ENCODE measurements around the gene IGLON5. TPM values are rescaled to one million over a fixed set of nuclear protein-coding genes. Genes with fewer than 3 reads are reported as not detected.
A peak's percentile ranks its signal among the peaks of the same experiment; 100 is the strongest.

Gene IGLON5
- total RNA-seq, 2 experiments from 2014 or later = not detected

GRCh38 chr19:51337861-51338562 is 26.6 kb downstream of the IGLON5 start:
- Mint-ChIP-seq H3K36me3 (ENCODE audit: low read depth) (no peaks in the 10 kb centered on the region), H3K27me3 (peaks cover 8% of the 10 kb centered on the region), H3K4me1 (peaks cover 17% of the 10 kb centered on the region), H3K9me3 (no peaks in the 10 kb centered on the region), H3K4me3 (peak overlapping the region; percentile 79), H3K27ac (no peak overlapping the region)
- DNase-seq = no peak
- ChIA-PET POLR2A (no interaction called here), CTCF (interaction anchor here (0.8 to 2.0 kb wide), 2 partner anchors 52 to 101 kb away, joined by 4 read pairs; partner anchors contain the start of gene C19orf84)

GRCh38 chr19:51338563-51339312 is 27.3 kb downstream of the IGLON5 start:
- CTCF ChIA-PET = interaction anchor here (0.8 to 4.3 kb wide), 13 partner anchors 10 to 101 kb away, joined by 3 to 20 read pairs (median 4); partner anchors contain the start of genes C19orf84, ETFB and SIGLEC10

GRCh38 chr19:51339313-51339686 is 27.9 kb downstream of the IGLON5 start:
- CTCF ChIA-PET = interaction anchor here (0.8 to 4.3 kb wide), 15 partner anchors 11 to 175 kb away, joined by 3 to 20 read pairs (median 4); partner anchors contain the start of genes C19orf84, ETFB and SIGLEC10
- H3K27me3 Mint-ChIP-seq = peaks cover 8% of the 10 kb centered on the region
- H3K9me3 Mint-ChIP-seq = no peaks in the 10 kb centered on the region
- H3K4me1 Mint-ChIP-seq = peaks cover 17% of the 10 kb centered on the region
- POLR2A ChIA-PET = interaction anchor here (0.7 kb wide), 1 partner anchor 55 kb away, joined by 3 read pairs; no protein-coding TSS in a partner anchor
- H3K36me3 Mint-ChIP-seq (ENCODE audit: low read depth) = no peaks in the 10 kb centered on the region
- peak overlapping the region; percentile 68 for H3K27ac Mint-ChIP-seq
- no peak for DNase-seq
- H3K4me3 Mint-ChIP-seq = peak overlapping the region; percentile 79

More at GRCh38 chr19:51338563-51339312, 27.3 kb downstream of the IGLON5 start:
- H3K9me3 Mint-ChIP-seq = no peaks in the 10 kb centered on the region
- peak; percentile 90 for DNase-seq
- H3K36me3 Mint-ChIP-seq (ENCODE audit: low read depth) = no peaks in the 10 kb centered on the region
- peak overlapping the region; percentile 79 for H3K4me3 Mint-ChIP-seq
- H3K27me3 Mint-ChIP-seq = peaks cover 8% of the 10 kb centered on the region
- POLR2A ChIA-PET = no interaction called here
- H3K4me1 Mint-ChIP-seq = peaks cover 17% of the 10 kb centered on the region
- peak overlapping the region; percentile 68 for H3K27ac Mint-ChIP-seq

- Mint-ChIP-seq H3K27ac (peak overlapping the region; percentile 68), H3K4me3 (peak overlapping the region; percentile 79), H3K9me3 (no peaks in the 10 kb centered on the region), H3K27me3 (peaks cover 8% of the 10 kb centered on the region), H3K36me3 (ENCODE audit: low read depth) (peaks cover 4% of the 10 kb centered on the region), H3K4me1 (peaks cover 17% of the 10 kb centered on the region)
- POLR2A ChIA-PET = interaction anchor here (0.7 to 0.8 kb wide), 2 partner anchors 18 to 54 kb away, joined by 3 read pairs; no protein-coding TSS in a partner anchor
- peak; percentile 92 for DNase-seq
- CTCF ChIA-PET = interaction anchor here (0.6 to 4.3 kb wide), 17 partner anchors 11 to 175 kb away, joined by 3 to 20 read pairs (median 4); partner anchors contain the start of genes C19orf84, ETFB and SIGLEC10
These were observed 28.5 kb downstream of the IGLON5 start for GRCh38 chr19:51339687-51340656.

GRCh38 chr19:51341066-51341465 is 29.6 kb downstream of the IGLON5 start:
- ChIA-PET CTCF (interaction anchor here (1.0 to 4.3 kb wide), 8 partner anchors 12 to 101 kb away, joined by 3 to 20 read pairs (median 4); no protein-coding TSS in a partner anchor), POLR2A (interaction anchor here (0.6 to 0.8 kb wide), 2 partner anchors 17 to 79 kb away, joined by 3 read pairs; no protein-coding TSS in a partner anchor)
- Mint-ChIP-seq H3K27ac (no peak overlapping the region), H3K9me3 (no peaks in the 10 kb centered on the region), H3K4me3 (peak overlapping the region; percentile 37), H3K27me3 (peaks cover 8% of the 10 kb centered on the region), H3K4me1 (peaks cover 17% of the 10 kb centered on the region), H3K36me3 (ENCODE audit: low read depth) (peaks cover 7% of the 10 kb centered on the region)
- no peak for DNase-seq

GRCh38 chr19:51341976-51342580 is 30.6 kb downstream of the IGLON5 start, which contains the start of gene VSIG10L:
Gene VSIG10L, minus strand, starts transcription at chr19:51342139. Its CDS starts 15 bp downstream, at chr19:51342124.
- POLR2A ChIA-PET = interaction anchor here (0.6 kb wide), 1 partner anchor 78 kb away, joined by 3 read pairs; no protein-coding TSS in a partner anchor
- H3K27ac Mint-ChIP-seq = peak within 1 kb of the TSS; percentile 6
- CTCF ChIA-PET = interaction anchor here (1.2 to 4.3 kb wide), 6 partner anchors 11 to 97 kb away, joined by 3 to 20 read pairs (median 4); no protein-coding TSS in a partner anchor
- peaks cover 8% of the 10 kb centered on the region for H3K27me3 Mint-ChIP-seq
- H3K9me3 Mint-ChIP-seq = no peaks in the 10 kb centered on the region
- DNase-seq = no peak
- peaks cover 15% of the 10 kb centered on the region for H3K36me3 Mint-ChIP-seq (ENCODE audit: low read depth)
- H3K4me1 Mint-ChIP-seq = peaks cover 17% of the 10 kb centered on the region
- peak within 1 kb of the TSS; percentile 37 for H3K4me3 Mint-ChIP-seq

GRCh38 chr19:51342631-51343569 is 31.5 kb downstream of the IGLON5 start:
- peaks cover 8% of the 10 kb centered on the region for H3K27me3 Mint-ChIP-seq
- no peak for DNase-seq
- ChIA-PET CTCF (interaction anchor here (0.7 to 4.3 kb wide), 6 partner anchors 10 to 96 kb away, joined by 3 to 20 read pairs (median 3); no protein-coding TSS in a partner anchor), POLR2A (interaction anchor here (0.5 kb wide), 1 partner anchor 24 kb away, joined by 3 read pairs; no protein-coding TSS in a partner anchor)
- H3K36me3 Mint-ChIP-seq (ENCODE audit: low read depth) = peaks cover 18% of the 10 kb centered on the region
- no peak overlapping the region for H3K27ac Mint-ChIP-seq
- H3K4me1 Mint-ChIP-seq = peaks cover 17% of the 10 kb centered on the region
- H3K4me3 Mint-ChIP-seq = no peak overlapping the region
- no peaks in the 10 kb centered on the region for H3K9me3 Mint-ChIP-seq

- Mint-ChIP-seq H3K4me3 (no peak overlapping the region), H3K36me3 (ENCODE audit: low read depth) (peaks cover 18% of the 10 kb centered on the region), H3K27ac (no peak overlapping the region), H3K9me3 (no peaks in the 10 kb centered on the region), H3K4me1 (peaks cover 5% of the 10 kb centered on the region), H3K27me3 (peaks cover 6% of the 10 kb centered on the region)
- CTCF ChIA-PET = no interaction called here
- POLR2A ChIA-PET = no interaction called here
- no peak for DNase-seq
These were observed 33.7 kb downstream of the IGLON5 start for GRCh38 chr19:51345076-51345620.

- no peak for DNase-seq
- Mint-ChIP-seq H3K36me3 (ENCODE audit: low read depth) (peaks cover 31% of the 10 kb centered on the region), H3K4me1 (no peaks in the 10 kb centered on the region), H3K9me3 (no peaks in the 10 kb centered on the region), H3K4me3 (no peak overlapping the region), H3K27me3 (peaks cover 2% of the 10 kb centered on the region), H3K27ac (no peak overlapping the region)
- POLR2A ChIA-PET = no interaction called here
- CTCF ChIA-PET = no interaction called here
These were observed 35.3 kb downstream of the IGLON5 start for GRCh38 chr19:51346742-51347141.

- ChIA-PET POLR2A (no interaction called here), CTCF (no interaction called here)
- no peaks in the 10 kb centered on the region for H3K9me3 Mint-ChIP-seq
- H3K27me3 Mint-ChIP-seq = no peaks in the 10 kb centered on the region
- H3K4me1 Mint-ChIP-seq = no peaks in the 10 kb centered on the region
- H3K36me3 Mint-ChIP-seq (ENCODE audit: low read depth) = peaks cover 37% of the 10 kb centered on the region
- no peak overlapping the region for H3K27ac Mint-ChIP-seq
- H3K4me3 Mint-ChIP-seq = no peak overlapping the region
- DNase-seq = no peak
These were observed 35.9 kb downstream of the IGLON5 start for GRCh38 chr19:51347209-51347928.

Data from activated CD4-positive, alpha-beta T cell treated with anti-CD3 and anti-CD28 coated beads, Interleukin-2, amount 10 ng/mL, durations not matched to agents 7 days and 5 days (primary cell).